Naive B cell (primary cell): ENCODE results near the gene EXOC8. TPM values are rescaled to one million over a fixed set of nuclear protein-coding genes. Genes with fewer than 3 reads are reported as not detected.

Experiments used
- ATAC-seq, 2 donors: fragments of 150-1000 bp; cut with Tn5 transposase; 2 replicates each; pipeline ENCODE4 v1.10.0; 2021; ENCODE audit warnings: low read depth in 2 of 2, mild to moderate bottlenecking in 2 of 2, moderate library complexity in 2 of 2
- DNase-seq: peaks from one replicate; pipeline ENCODE4 v3.0.0; 2022
- H3K27ac Mint-ChIP-seq, 6 donors: one replicate each; pipeline ENCODE4 v1.8.0; 2020 to 2022; ENCODE audit warnings: mild to moderate bottlenecking in 6 of 6, mixed read lengths in 6 of 6, moderate library complexity in 5 of 6, inconsistent platforms in 2 of 6
- H3K27me3 Mint-ChIP-seq, 3 donors: one replicate each; pipeline ENCODE4 v1.8.0; 2021 to 2022; ENCODE audit warnings: mixed read lengths in 3 of 3, mild to moderate bottlenecking in 1 of 3
- H3K36me3 Mint-ChIP-seq, 2 donors: one replicate each; pipeline ENCODE4 v1.8.0; 2020 to 2022; ENCODE audit warnings: mixed read lengths in 2 of 2, inconsistent platforms in 1 of 2, mild to moderate bottlenecking in 1 of 2
- H3K4me1 Mint-ChIP-seq, 3 donors: one replicate each; pipeline ENCODE4 v1.8.0; 2020 to 2022; ENCODE audit warnings: mixed read lengths in 3 of 3, inconsistent platforms in 1 of 3, mild to moderate bottlenecking in 1 of 3, moderate library complexity in 1 of 3
- H3K4me3 Mint-ChIP-seq, 8 donors: one replicate each; pipeline ENCODE4 v1.8.0; 2020 to 2022; ENCODE audit warnings: mild to moderate bottlenecking in 8 of 8, mixed read lengths in 8 of 8, moderate library complexity in 8 of 8, inconsistent platforms in 2 of 8
- H3K9me3 Mint-ChIP-seq, 7 donors: one replicate each; pipeline ENCODE4 v1.8.0; 2020 to 2022; ENCODE audit warnings: mixed read lengths in 7 of 7, mild to moderate bottlenecking in 5 of 7, inconsistent platforms in 2 of 7, moderate library complexity in 1 of 7
- polyA plus RNA-seq, 6 donors: library from polyadenylated mRNA; unstranded; fragments of 300-500 nt; fragmentation: Illumina TruSeq; gene quantifications; one replicate each; pipeline ENCODE4 v1.2.3, GENCODE V29; 2021; ENCODE audit warnings: low read depth in 6 of 6

The EXOC8 gene
- polyA plus RNA-seq, 6 donors from 2014 or later = 3.2 to 6.0 (median 4.5) TPM

DNA sequence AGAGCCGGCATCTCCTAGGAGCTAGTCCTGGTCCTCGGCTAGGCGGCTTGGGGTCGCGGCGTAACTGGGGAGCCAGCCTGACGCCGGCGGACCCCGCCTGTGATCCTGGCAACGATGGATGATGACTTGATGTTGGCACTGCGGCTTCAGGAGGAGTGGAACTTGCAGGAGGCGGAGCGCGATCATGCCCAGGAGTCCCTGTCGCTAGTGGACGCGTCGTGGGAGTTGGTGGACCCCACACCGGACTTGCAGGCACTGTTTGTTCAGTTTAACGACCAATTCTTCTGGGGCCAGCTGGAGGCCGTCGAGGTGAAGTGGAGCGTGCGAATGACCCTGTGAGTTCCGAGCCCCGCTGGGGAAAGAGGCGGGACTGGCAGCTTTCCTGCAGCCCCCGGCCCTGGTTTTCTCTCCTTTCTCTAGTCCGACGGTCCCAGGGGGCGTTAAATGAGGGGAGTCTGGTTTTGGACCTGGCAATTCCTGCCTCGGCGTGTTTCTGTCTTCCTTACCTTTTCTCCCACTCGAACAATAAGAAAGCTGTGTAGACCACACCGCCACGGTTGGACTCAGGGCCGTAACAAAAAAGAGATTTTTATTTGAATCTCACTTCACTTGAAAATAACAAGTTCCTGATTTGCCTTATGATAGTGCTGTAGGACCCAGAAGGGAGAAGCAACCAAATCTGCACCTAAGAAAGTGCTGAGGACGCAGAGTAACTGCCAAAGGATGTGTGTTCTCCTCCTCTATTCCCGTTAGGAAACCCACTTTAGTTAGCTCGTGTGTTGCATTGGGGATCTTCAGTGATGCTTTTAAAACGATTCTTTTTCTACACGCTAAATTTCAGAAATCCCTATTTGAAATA lies 847 bp upstream of the EXOC8 start, which contains the start of gene SPRTN:
SPRTN (plus strand) TSS at position 24 of the 859 bp plus-strand sequence; CDS start at position 115, 91 bp downstream.
- H3K4me3 Mint-ChIP-seq = peak within 1 kb of the TSS; percentile 90 to 100 (median 99)
- no peak for ATAC-seq
- peak within 1 kb of the TSS; percentile 99 to 100 (median 100) for H3K27ac Mint-ChIP-seq
- H3K36me3 Mint-ChIP-seq = peaks cover 5 to 8% of the 10 kb centered on the region in 2 donors
- H3K9me3 Mint-ChIP-seq = no peaks in the 10 kb centered on the region
- no peak for DNase-seq
- H3K27me3 Mint-ChIP-seq = no peaks in the 10 kb centered on the region
- H3K4me1 Mint-ChIP-seq = peaks cover 44 to 66% (median 48%) of the 10 kb centered on the region in 3 donors

DNA sequence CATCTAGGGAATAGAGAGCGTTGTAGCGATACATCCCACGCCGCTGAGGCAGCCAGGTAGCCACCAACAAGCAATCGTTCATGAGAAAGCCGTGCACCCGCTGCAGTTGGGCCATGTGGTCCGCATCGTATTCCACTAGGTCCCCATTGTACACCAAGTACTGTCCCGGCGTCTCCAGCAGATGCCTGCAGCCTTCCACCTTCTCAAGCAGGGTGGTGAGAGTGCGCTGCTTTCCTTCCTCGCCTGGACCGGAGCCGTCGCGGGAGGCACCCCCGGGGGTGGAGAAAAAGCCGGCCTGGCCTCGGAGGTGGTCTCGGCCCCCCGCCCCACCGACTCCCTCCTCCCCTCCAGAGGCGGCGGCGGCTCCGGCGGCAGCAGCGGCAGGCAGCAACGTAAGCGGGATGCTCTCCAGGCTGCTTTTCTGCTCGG lies 595 bp downstream of the EXOC8 start:
- DNase-seq (no peak), ATAC-seq (peak in 1 of 2 donors; percentile 0)
- H3K4me3 Mint-ChIP-seq = peak overlapping the region; percentile 90 to 100 (median 99)
- H3K4me1 Mint-ChIP-seq = peaks cover 43 to 79% (median 45%) of the 10 kb centered on the region in 3 donors
- H3K27ac Mint-ChIP-seq = peak overlapping the region; percentile 99 to 100 (median 100)
- no peaks in the 10 kb centered on the region for H3K27me3 Mint-ChIP-seq
- peaks cover 3 to 8% of the 10 kb centered on the region in 2 donors for H3K36me3 Mint-ChIP-seq
- H3K9me3 Mint-ChIP-seq = no peaks in the 10 kb centered on the region

DNA sequence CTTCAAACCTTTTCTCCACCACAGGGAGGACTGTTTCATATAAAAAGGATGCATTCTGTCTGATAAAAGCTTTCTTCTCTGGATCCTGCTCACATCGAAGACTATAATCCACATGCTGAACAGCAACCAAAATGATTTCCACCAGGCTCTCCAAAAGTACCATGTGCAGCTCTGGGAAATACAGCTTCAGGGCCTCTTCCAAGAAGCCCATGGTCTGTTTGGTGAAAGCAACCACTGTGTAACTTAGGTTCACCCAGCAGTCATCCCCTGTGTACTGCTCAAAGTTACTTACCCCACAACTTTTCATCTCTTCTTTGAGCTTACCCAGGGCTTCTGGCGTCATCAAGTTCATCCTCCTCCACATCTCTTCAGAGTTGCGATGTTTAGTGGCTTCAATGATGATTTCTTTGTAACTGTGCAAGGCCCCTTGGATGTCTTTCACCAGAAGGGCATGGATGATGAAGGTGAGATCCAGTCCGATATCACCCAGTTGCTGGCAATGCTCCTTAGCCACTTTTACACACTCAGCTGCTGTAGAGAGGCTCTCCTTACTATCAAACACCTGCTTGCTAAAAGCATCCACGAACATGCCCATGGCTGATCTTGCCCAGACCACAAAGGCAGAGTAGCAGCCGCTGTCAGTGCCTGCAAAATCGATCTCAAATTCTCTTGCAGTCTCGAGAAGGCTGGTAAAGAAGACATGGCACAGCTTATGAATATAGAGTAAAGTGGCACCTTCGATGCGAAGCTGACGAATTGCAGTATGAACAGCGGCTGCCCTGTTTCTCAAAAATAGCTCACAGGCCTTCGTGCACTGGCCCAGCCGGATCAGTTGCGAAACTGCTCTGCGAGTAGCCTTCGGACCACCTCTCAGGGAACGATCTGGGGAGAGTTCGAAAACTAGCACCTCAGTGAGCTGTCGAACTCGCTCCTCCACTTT lies 1.7 kb downstream of the EXOC8 start:
- Mint-ChIP-seq H3K36me3 (peaks cover 5 to 8% of the 10 kb centered on the region in 2 donors), H3K4me3 (peak overlapping the region; percentile 90 to 100 (median 99)), H3K27ac (peak overlapping the region in 4 of 6 donors; percentile 24 to 100 (median 48)), H3K9me3 (no peaks in the 10 kb centered on the region), H3K4me1 (peaks cover 46 to 82% (median 52%) of the 10 kb centered on the region in 3 donors), H3K27me3 (no peaks in the 10 kb centered on the region)
- ATAC-seq (no peak), DNase-seq (no peak)

DNA sequence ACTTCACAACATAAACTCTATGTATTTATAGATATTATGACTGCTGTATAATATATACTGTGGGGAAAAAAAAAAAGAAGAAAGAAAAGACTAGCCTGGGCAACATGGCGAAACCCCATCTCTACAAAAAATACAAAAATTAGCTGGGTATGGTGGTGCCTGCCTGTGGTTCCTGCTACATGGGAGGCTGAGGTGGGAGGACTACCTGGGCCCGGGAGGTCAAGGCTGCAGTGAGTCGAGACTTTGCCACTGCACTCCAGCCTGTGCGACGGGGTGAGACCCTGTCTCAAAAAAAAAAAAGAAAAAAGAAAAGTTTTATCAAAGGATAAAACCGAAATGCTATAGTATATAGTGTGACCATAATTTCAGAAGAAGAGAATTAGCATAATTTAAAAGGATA lies 2.7 kb downstream of the EXOC8 start:
- Mint-ChIP-seq H3K4me1 (peaks cover 41 to 75% (median 57%) of the 10 kb centered on the region in 3 donors), H3K36me3 (peaks cover 5 to 8% of the 10 kb centered on the region in 2 donors), H3K4me3 (peak overlapping the region; percentile 53 to 99 (median 90)), H3K27ac (peak overlapping the region in 1 of 6 donors; percentile 47), H3K9me3 (no peaks in the 10 kb centered on the region), H3K27me3 (no peaks in the 10 kb centered on the region)
- ATAC-seq (no peak), DNase-seq (no peak)

GRCh38 chr1:231334079-231334666 lies 3.5 kb downstream of the EXOC8 start:
- no peaks in the 10 kb centered on the region for H3K9me3 Mint-ChIP-seq
- ATAC-seq = no peak

GRCh38 chr1:231332761-231333160 lies 4.9 kb downstream of the EXOC8 start:
- peaks cover 31 to 55% (median 39%) of the 10 kb centered on the region in 3 donors for H3K4me1 Mint-ChIP-seq
- peak overlapping the region in 1 of 6 donors; percentile 5 for H3K27ac Mint-ChIP-seq

More at GRCh38 chr1:231334079-231334666, 3.5 kb downstream of the EXOC8 start:
- Mint-ChIP-seq H3K4me1 (peaks cover 39 to 68% (median 51%) of the 10 kb centered on the region in 3 donors), H3K4me3 (peak overlapping the region in 7 of 8 donors; percentile 65 to 99 (median 94)), H3K27ac (peak overlapping the region in 1 of 6 donors; percentile 56), H3K27me3 (no peaks in the 10 kb centered on the region), H3K36me3 (peaks cover 5 to 8% of the 10 kb centered on the region in 2 donors)
- no peak for DNase-seq

DNA sequence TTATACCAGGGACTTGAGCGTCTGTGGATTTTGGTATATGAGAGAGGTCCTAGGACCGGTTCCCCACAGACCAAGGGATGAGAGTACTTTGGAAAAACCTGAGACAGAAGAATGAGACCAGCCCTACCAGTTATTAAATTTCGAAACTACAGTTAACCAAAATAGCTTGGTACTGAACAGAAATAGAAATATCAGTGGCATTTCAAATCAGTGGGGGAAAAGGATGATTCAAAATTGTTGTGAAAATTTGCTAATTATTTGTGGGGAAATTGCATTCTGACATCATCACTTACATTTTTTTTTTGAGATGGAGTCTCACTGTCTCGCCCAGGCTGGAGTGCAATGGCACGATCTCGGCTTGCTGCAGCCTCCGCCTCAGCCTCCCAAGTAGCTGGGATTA lies 8.2 kb downstream of the EXOC8 start:
- no peak overlapping the region for H3K4me3 Mint-ChIP-seq
- H3K9me3 Mint-ChIP-seq = no peaks in the 10 kb centered on the region
- H3K4me1 Mint-ChIP-seq = peaks cover 16 to 26% (median 17%) of the 10 kb centered on the region in 3 donors
- H3K27me3 Mint-ChIP-seq = no peaks in the 10 kb centered on the region
- H3K36me3 Mint-ChIP-seq = peaks cover 0 to 5% of the 10 kb centered on the region in 2 donors
- DNase-seq = no peak
- no peak overlapping the region for H3K27ac Mint-ChIP-seq
- no peak for ATAC-seq

More at GRCh38 chr1:231332761-231333160, 4.9 kb downstream of the EXOC8 start:
- ATAC-seq = no peak
- Mint-ChIP-seq H3K27me3 (no peaks in the 10 kb centered on the region), H3K9me3 (no peaks in the 10 kb centered on the region), H3K36me3 (peaks cover 5 to 8% of the 10 kb centered on the region in 2 donors), H3K4me3 (peak overlapping the region in 2 of 8 donors; percentile 15 to 31)
- DNase-seq = no peak

DNA sequence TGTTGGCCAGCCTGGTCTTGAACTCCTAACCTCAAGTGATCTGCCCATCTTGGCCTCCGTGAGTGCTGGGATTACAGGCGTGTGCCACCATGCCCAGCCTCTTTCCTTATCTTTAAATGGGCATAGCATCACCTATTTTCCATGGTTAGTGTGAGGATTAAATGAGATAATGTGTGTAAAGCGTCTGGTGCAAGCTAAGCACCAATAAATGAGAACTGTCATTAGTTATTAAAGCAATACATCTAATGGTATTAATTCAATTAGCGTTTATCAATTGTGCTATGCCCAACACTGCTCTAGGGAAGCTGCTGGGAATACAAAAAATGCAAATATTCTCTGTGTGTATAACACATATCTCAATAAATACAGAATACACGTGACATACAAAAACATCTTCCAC lies 10.0 kb downstream of the EXOC8 start:
- Mint-ChIP-seq H3K27ac (peak overlapping the region in 1 of 6 donors; percentile 76), H3K4me1 (peaks cover 7 to 14% (median 8%) of the 10 kb centered on the region in 3 donors), H3K36me3 (peaks cover 0 to 5% of the 10 kb centered on the region in 2 donors), H3K4me3 (no peak overlapping the region), H3K9me3 (no peaks in the 10 kb centered on the region), H3K27me3 (no peaks in the 10 kb centered on the region)
- DNase-seq (no peak), ATAC-seq (no peak)

DNA sequence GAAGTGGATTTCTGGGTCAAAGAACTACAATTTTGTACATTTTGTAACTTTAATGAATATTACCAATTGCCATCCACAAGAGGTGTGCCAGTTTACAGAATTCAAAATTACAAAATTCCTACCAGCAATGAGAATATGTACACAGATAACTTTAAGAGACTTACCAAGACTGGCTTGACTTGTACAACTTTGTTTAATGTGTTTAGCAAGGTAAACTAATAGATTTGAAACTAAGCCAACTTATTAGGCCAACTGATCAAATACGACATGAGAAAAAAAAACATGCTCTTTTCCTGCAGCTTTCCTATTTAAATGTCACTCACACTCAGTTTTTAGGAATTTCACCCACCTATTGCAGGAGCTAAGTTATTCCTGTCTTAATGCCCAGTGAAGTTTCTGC lies 11.4 kb downstream of the EXOC8 start:
- peaks cover 0 to 5% (median 4%) of the 10 kb centered on the region in 3 donors for H3K4me1 Mint-ChIP-seq
- no peaks in the 10 kb centered on the region for H3K9me3 Mint-ChIP-seq
- H3K4me3 Mint-ChIP-seq = no peak overlapping the region
- no peak for ATAC-seq
- no peak for DNase-seq
- H3K27ac Mint-ChIP-seq = no peak overlapping the region
- H3K36me3 Mint-ChIP-seq = no peaks in the 10 kb centered on the region
- no peaks in the 10 kb centered on the region for H3K27me3 Mint-ChIP-seq

- H3K27ac Mint-ChIP-seq = no peak overlapping the region
- no peaks in the 10 kb centered on the region for H3K27me3 Mint-ChIP-seq
- H3K4me1 Mint-ChIP-seq = peaks cover 0 to 4% (median 0%) of the 10 kb centered on the region in 3 donors
- H3K36me3 Mint-ChIP-seq = no peaks in the 10 kb centered on the region
- DNase-seq = no peak
- no peak overlapping the region for H3K4me3 Mint-ChIP-seq
- no peaks in the 10 kb centered on the region for H3K9me3 Mint-ChIP-seq
- ATAC-seq = no peak
Observed at GRCh38 chr1:231324660-231325059, 13.0 kb downstream of the EXOC8 start.

- Mint-ChIP-seq H3K4me3 (no peak overlapping the region), H3K4me1 (no peaks in the 10 kb centered on the region), H3K9me3 (no peaks in the 10 kb centered on the region), H3K36me3 (no peaks in the 10 kb centered on the region), H3K27ac (no peak overlapping the region), H3K27me3 (no peaks in the 10 kb centered on the region)
- DNase-seq = no peak
- no peak for ATAC-seq
Observed at GRCh38 chr1:231322880-231323530, 14.6 kb downstream of the EXOC8 start.

- H3K27ac Mint-ChIP-seq = no peak overlapping the region
- no peaks in the 10 kb centered on the region for H3K27me3 Mint-ChIP-seq
- DNase-seq (no peak), ATAC-seq (no peak)
- peaks cover 0 to 1% (median 0%) of the 10 kb centered on the region in 7 donors for H3K9me3 Mint-ChIP-seq
- no peaks in the 10 kb centered on the region for H3K36me3 Mint-ChIP-seq
- peaks cover 0 to 8% (median 0%) of the 10 kb centered on the region in 3 donors for H3K4me1 Mint-ChIP-seq
- H3K4me3 Mint-ChIP-seq = no peak overlapping the region
Observed at GRCh38 chr1:231319080-231319479, 18.6 kb downstream of the EXOC8 start.
